ENCODE measurements around the gene KRT16. TPM values are rescaled to one million over a fixed set of nuclear protein-coding genes. Genes with fewer than 3 reads are reported as not detected.

The KRT16 gene
- total RNA-seq, 1 donor from 2014 or later: not detected

GRCh38 chr17:41595585-41595984, 17.0 kb downstream of the KRT16 start:
- H3K4me3 Mint-ChIP-seq (ENCODE audit: unreplicated experiment): no peak overlapping the region
- H3K36me3 Mint-ChIP-seq (ENCODE audit: low read depth, unreplicated experiment): no peaks in the 10 kb centered on the region
- no peak overlapping the region for H3K27ac Mint-ChIP-seq (ENCODE audit: unreplicated experiment)
- TF ChIP-seq CTCF (IDR thresholded peaks at IDR 0.05; ENCODE audit: unreplicated experiment): no peak
- no peaks in the 10 kb centered on the region for H3K9me3 Mint-ChIP-seq (ENCODE audit: unreplicated experiment)
- H3K4me1 Mint-ChIP-seq (ENCODE audit: unreplicated experiment): no peaks in the 10 kb centered on the region
- peaks cover 1% of the 10 kb centered on the region for H3K27me3 Mint-ChIP-seq (ENCODE audit: unreplicated experiment)
- no peak for DNase-seq (ENCODE audit: low spot score)

GRCh38 chr17:41594363-41594915, 18.1 kb downstream of the KRT16 start:
- TF ChIP-seq CTCF (IDR thresholded peaks at IDR 0.05; ENCODE audit: unreplicated experiment): no peak
- no peak overlapping the region for H3K4me3 Mint-ChIP-seq (ENCODE audit: unreplicated experiment)
- H3K27me3 Mint-ChIP-seq (ENCODE audit: unreplicated experiment): peaks cover 1% of the 10 kb centered on the region
- H3K36me3 Mint-ChIP-seq (ENCODE audit: low read depth, unreplicated experiment): no peaks in the 10 kb centered on the region
- H3K4me1 Mint-ChIP-seq (ENCODE audit: unreplicated experiment): no peaks in the 10 kb centered on the region
- H3K27ac Mint-ChIP-seq (ENCODE audit: unreplicated experiment): no peak overlapping the region
- no peaks in the 10 kb centered on the region for H3K9me3 Mint-ChIP-seq (ENCODE audit: unreplicated experiment)
- no peak for DNase-seq (ENCODE audit: low spot score)

- H3K36me3 Mint-ChIP-seq (ENCODE audit: low read depth, unreplicated experiment): no peaks in the 10 kb centered on the region
- peaks cover 1% of the 10 kb centered on the region for H3K27me3 Mint-ChIP-seq (ENCODE audit: unreplicated experiment)
- TF ChIP-seq CTCF (IDR thresholded peaks at IDR 0.05; ENCODE audit: unreplicated experiment): no peak
- DNase-seq (ENCODE audit: low spot score): no peak
- no peak overlapping the region for H3K27ac Mint-ChIP-seq (ENCODE audit: unreplicated experiment)
- no peaks in the 10 kb centered on the region for H3K9me3 Mint-ChIP-seq (ENCODE audit: unreplicated experiment)
- no peaks in the 10 kb centered on the region for H3K4me1 Mint-ChIP-seq (ENCODE audit: unreplicated experiment)
- no peak overlapping the region for H3K4me3 Mint-ChIP-seq (ENCODE audit: unreplicated experiment)
Measured at GRCh38 chr17:41593306-41593981, 19.1 kb downstream of the KRT16 start.

GRCh38 chr17:41592601-41593305, 19.8 kb downstream of the KRT16 start:
- no peaks in the 10 kb centered on the region for H3K9me3 Mint-ChIP-seq (ENCODE audit: unreplicated experiment)
- no peaks in the 10 kb centered on the region for H3K36me3 Mint-ChIP-seq (ENCODE audit: low read depth, unreplicated experiment)
- H3K27ac Mint-ChIP-seq (ENCODE audit: unreplicated experiment): no peak overlapping the region
- TF ChIP-seq CTCF (IDR thresholded peaks at IDR 0.05; ENCODE audit: unreplicated experiment): no peak
- no peaks in the 10 kb centered on the region for H3K4me1 Mint-ChIP-seq (ENCODE audit: unreplicated experiment)
- DNase-seq (ENCODE audit: low spot score): no peak
- peaks cover 1% of the 10 kb centered on the region for H3K27me3 Mint-ChIP-seq (ENCODE audit: unreplicated experiment)
- H3K4me3 Mint-ChIP-seq (ENCODE audit: unreplicated experiment): no peak overlapping the region

- Mint-ChIP-seq H3K27ac (ENCODE audit: unreplicated experiment) (no peak overlapping the region), H3K4me1 (ENCODE audit: unreplicated experiment) (no peaks in the 10 kb centered on the region), H3K36me3 (ENCODE audit: low read depth, unreplicated experiment) (no peaks in the 10 kb centered on the region), H3K27me3 (ENCODE audit: unreplicated experiment) (peaks cover 3% of the 10 kb centered on the region), H3K9me3 (ENCODE audit: unreplicated experiment) (no peaks in the 10 kb centered on the region), H3K4me3 (ENCODE audit: unreplicated experiment) (no peak overlapping the region)
- no peak for TF ChIP-seq CTCF (IDR thresholded peaks at IDR 0.05; ENCODE audit: unreplicated experiment)
- no peak for DNase-seq (ENCODE audit: low spot score)
Measured at GRCh38 chr17:41589301-41589700, 23.3 kb downstream of the KRT16 start.
